IPS-18a (cell line): ENCODE data around the gene CMTM2.
"Not testable (repeated sequence)": the region's sequence is repeated elsewhere in the genome, so short reads cannot be mapped to it uniquely, and the experiment has no call there.

Source experiments
- H3K27ac ChIP-seq: one replicate; pipeline ENCODE4 v1.5.1; 2013; ENCODE audit warnings: low read length
- H3K27me3 ChIP-seq: one replicate; pipeline ENCODE4 v1.6.1; 2013; ENCODE audit warnings: mild to moderate bottlenecking, low read length; ENCODE audit not compliant: control insufficient read depth, insufficient read depth
- H3K36me3 ChIP-seq: one replicate; pipeline ENCODE4 v1.6.1; 2013; ENCODE audit warnings: low read depth, low read length; ENCODE audit not compliant: control insufficient read depth
- H3K4me1 ChIP-seq: one replicate; pipeline ENCODE4 v1.6.1; 2013; ENCODE audit warnings: low read depth, low read length; ENCODE audit not compliant: control insufficient read depth
- H3K4me3 ChIP-seq: one replicate; pipeline ENCODE4 v1.5.1; 2013; ENCODE audit warnings: low read length
- H3K9ac ChIP-seq: one replicate; pipeline ENCODE4 v1.6.1; 2013; ENCODE audit warnings: mild to moderate bottlenecking, low read length, moderate library complexity
- H3K9me3 ChIP-seq: one replicate; pipeline ENCODE4 v1.6.1; 2013; ENCODE audit warnings: low read depth, low read length; ENCODE audit not compliant: control insufficient read depth

Gene CMTM2

GRCh38 chr16:66630561-66631260 lies 51.4 kb downstream of the CMTM2 start:
- not testable (repeated sequence) for H3K4me1 ChIP-seq, H3K9ac ChIP-seq, H3K4me3 ChIP-seq, H3K36me3 ChIP-seq, H3K27ac ChIP-seq, H3K27me3 ChIP-seq, H3K9me3 ChIP-seq

DNA sequence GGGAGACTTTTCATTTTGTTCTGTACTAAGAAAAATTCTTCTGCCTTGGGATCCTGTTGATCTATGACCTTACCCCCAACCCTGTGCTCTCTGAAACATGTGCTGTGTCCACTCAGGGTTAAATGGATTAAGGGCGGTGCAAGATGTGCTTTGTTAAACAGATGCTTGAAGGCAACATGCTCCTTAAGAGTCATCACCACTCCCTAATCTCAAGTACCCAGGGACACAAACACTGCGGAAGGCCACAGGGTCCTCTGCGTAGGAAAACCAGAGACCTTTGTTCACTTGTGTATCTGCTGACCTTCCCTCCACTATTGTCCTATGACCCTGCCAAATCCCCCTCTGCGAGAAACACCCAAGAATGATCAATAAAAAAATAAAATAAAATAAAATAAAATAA lies 52.3 kb downstream of the CMTM2 start:
- not testable (repeated sequence) for H3K4me3 ChIP-seq, H3K27ac ChIP-seq, H3K9me3 ChIP-seq, H3K4me1 ChIP-seq, H3K36me3 ChIP-seq, H3K9ac ChIP-seq, H3K27me3 ChIP-seq

DNA sequence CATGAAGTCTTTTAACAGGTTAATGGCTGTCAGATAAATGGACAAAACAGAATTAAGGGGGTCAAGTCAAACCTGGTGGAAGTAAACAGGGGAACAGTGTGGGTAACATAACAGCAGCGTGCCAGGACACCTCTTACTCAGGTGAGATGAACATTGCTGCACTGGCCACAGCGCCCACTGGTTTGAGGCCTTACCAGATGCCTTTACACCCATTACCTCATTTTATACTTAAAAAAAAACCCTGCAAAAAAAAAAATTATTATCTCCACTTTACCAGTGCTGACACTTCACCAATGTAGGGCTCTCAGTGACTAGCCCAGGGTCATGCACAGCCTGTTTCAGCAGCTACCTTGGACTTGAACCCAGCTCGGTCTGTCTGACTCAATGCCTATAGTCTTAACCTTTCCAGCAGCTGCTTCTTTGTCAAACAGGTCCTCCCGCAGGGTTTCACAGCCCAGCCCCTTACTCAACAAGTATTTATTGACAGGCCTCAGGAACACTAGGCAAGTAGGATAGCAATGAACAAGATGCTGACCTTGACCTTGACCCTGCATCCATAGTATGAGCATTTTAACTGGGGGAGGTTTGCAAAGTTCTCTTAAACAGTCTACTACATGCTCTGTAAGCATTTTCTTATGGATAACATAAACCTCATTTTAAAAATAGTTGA lies 55.4 kb downstream of the CMTM2 start:
- peaks cover 8% of the 10 kb centered on the region for H3K4me1 ChIP-seq
- H3K27ac ChIP-seq = no peak overlapping the region
- H3K4me3 ChIP-seq = no peak overlapping the region
- peaks cover 6% of the 10 kb centered on the region for H3K36me3 ChIP-seq
- no peaks in the 10 kb centered on the region for H3K9me3 ChIP-seq
- no peak overlapping the region for H3K9ac ChIP-seq
- no peaks in the 10 kb centered on the region for H3K27me3 ChIP-seq

GRCh38 chr16:66635406-66635805 lies 56.1 kb downstream of the CMTM2 start:
- Histone ChIP-seq H3K27ac (no peak overlapping the region), H3K4me1 (peaks cover 8% of the 10 kb centered on the region), H3K9me3 (no peaks in the 10 kb centered on the region), H3K4me3 (no peak overlapping the region), H3K9ac (no peak overlapping the region), H3K27me3 (no peaks in the 10 kb centered on the region), H3K36me3 (peaks cover 6% of the 10 kb centered on the region)

GRCh38 chr16:66636199-66636598 lies 56.9 kb downstream of the CMTM2 start:
- Histone ChIP-seq H3K36me3 (peaks cover 6% of the 10 kb centered on the region), H3K4me3 (no peak overlapping the region), H3K27me3 (no peaks in the 10 kb centered on the region), H3K9ac (no peak overlapping the region), H3K4me1 (peaks cover 8% of the 10 kb centered on the region), H3K27ac (no peak overlapping the region), H3K9me3 (no peaks in the 10 kb centered on the region)

- Histone ChIP-seq H3K27me3 (no peaks in the 10 kb centered on the region), H3K9ac (no peak overlapping the region), H3K9me3 (no peaks in the 10 kb centered on the region), H3K4me1 (peaks cover 8% of the 10 kb centered on the region), H3K36me3 (peaks cover 6% of the 10 kb centered on the region), H3K4me3 (no peak overlapping the region), H3K27ac (no peak overlapping the region)
Measured at GRCh38 chr16:66637806-66638205, 58.5 kb downstream of the CMTM2 start.
